OCI-LY3 (cell line): ENCODE measurements around the gene UQCC3.

Experiments used
- EZH2phosphoT487 ChIP-seq: fragments of 200-600 bp; shearing (Covaris generic); IDR thresholded peaks from 2 replicates; pipeline ENCODE4 v1.6.1; 2018; ENCODE audit warnings: antibody characterized with exemption, mixed run types, low read depth
- TF ChIP-seq, protein P1 (sequence below): fragments of 200-600, 300-600 bp; sonication (generic); IDR thresholded peaks from 2 replicates; pipeline ENCODE4 v1.5.1; 2014; ENCODE audit warnings: antibody characterized with exemption, low read length, low read depth

DNA sequence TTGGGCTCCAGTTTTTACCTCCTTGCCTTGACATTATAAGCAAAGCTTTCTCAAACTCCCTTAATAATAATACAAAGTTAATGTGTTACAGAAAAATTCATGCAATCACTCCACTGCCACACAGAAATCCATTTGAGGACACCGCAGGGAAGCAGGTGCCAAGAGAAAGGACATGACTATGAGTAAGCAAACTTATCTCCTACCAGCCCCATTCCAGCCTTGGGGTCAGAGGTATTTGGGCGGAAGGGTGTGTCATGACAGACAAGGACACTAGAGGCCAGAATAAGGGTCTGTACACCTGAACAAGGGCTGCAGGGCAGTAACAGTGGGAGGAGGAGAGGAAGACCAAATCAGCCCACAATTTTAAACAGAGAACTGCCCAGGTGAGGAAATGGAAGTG, 41.9 kb downstream of the UQCC3 start:
- TF ChIP-seq, protein P1, sequence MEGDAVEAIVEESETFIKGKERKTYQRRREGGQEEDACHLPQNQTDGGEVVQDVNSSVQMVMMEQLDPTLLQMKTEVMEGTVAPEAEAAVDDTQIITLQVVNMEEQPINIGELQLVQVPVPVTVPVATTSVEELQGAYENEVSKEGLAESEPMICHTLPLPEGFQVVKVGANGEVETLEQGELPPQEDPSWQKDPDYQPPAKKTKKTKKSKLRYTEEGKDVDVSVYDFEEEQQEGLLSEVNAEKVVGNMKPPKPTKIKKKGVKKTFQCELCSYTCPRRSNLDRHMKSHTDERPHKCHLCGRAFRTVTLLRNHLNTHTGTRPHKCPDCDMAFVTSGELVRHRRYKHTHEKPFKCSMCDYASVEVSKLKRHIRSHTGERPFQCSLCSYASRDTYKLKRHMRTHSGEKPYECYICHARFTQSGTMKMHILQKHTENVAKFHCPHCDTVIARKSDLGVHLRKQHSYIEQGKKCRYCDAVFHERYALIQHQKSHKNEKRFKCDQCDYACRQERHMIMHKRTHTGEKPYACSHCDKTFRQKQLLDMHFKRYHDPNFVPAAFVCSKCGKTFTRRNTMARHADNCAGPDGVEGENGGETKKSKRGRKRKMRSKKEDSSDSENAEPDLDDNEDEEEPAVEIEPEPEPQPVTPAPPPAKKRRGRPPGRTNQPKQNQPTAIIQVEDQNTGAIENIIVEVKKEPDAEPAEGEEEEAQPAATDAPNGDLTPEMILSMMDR = no peak
- TF ChIP-seq EZH2phosphoT487 = no peak
